ENCODE data around the gene MRPL48.
"Not testable (repeated sequence)": the region's sequence is repeated elsewhere in the genome, so short reads cannot be mapped to it uniquely, and the experiment has no call there.

- not testable (repeated sequence) for TF ChIP-seq POLR2A (IDR thresholded peaks at IDR 0.05)
- TF ChIP-seq, protein P1, sequence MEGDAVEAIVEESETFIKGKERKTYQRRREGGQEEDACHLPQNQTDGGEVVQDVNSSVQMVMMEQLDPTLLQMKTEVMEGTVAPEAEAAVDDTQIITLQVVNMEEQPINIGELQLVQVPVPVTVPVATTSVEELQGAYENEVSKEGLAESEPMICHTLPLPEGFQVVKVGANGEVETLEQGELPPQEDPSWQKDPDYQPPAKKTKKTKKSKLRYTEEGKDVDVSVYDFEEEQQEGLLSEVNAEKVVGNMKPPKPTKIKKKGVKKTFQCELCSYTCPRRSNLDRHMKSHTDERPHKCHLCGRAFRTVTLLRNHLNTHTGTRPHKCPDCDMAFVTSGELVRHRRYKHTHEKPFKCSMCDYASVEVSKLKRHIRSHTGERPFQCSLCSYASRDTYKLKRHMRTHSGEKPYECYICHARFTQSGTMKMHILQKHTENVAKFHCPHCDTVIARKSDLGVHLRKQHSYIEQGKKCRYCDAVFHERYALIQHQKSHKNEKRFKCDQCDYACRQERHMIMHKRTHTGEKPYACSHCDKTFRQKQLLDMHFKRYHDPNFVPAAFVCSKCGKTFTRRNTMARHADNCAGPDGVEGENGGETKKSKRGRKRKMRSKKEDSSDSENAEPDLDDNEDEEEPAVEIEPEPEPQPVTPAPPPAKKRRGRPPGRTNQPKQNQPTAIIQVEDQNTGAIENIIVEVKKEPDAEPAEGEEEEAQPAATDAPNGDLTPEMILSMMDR (IDR thresholded peaks at IDR 0.05), result not testable (repeated sequence)
Measured at GRCh38 chr11:73750862-73751261, 36.8 kb upstream of the MRPL48 start.
